ENCODE measurements around the gene ZNF335.

ZNF335 gene

DNA sequence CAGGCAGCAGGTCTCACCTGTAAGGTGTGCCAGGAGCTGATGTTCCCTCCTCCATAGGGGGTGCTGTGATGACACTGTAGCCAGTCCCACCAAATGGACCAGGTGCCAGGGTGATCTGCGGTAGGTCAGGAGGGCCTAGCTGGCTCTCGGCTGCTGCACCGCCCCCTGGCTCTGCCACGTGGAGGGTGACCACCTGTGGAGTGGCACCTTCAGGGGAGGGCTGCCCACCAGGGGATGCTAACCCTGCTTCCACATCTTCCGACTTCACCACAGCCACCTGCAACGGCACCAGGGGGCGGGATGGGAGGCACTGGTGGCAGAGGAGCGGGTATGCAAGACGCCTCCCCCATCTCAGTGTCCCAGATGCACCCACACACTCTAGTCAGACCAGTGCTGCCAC lies 18.3 kb downstream of the ZNF335 start:
- in situ Hi-C loops (cut with MboI; ENCODE audit: low sequenced_read_pairs): no loop called here

GRCh38 chr20:45952861-45953260 lies 19.1 kb downstream of the ZNF335 start:
- in situ Hi-C loops (cut with MboI; ENCODE audit: low sequenced_read_pairs): no loop called here

GRCh38 chr20:45951925-45952834 lies 19.8 kb downstream of the ZNF335 start:
- in situ Hi-C loops (cut with MboI; ENCODE audit: low sequenced_read_pairs): no loop called here

DNA sequence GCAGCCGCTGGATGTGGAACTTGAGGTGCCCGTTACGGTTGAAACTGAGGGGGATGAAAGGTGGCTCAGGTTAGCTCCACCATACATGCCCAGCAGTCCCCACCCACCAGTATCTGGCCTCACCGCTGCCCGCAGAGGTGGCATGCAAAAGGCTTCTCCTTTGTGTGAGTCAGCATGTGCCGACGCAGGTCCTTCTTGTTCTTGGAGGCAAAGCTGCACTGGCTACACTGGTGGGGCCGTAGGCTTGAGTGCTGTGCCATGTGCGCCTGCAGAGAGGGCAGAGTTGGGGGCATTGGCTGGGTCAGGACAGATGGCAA lies 21.7 kb downstream of the ZNF335 start:
- in situ Hi-C loops (cut with MboI; ENCODE audit: low sequenced_read_pairs): no loop called here

DNA sequence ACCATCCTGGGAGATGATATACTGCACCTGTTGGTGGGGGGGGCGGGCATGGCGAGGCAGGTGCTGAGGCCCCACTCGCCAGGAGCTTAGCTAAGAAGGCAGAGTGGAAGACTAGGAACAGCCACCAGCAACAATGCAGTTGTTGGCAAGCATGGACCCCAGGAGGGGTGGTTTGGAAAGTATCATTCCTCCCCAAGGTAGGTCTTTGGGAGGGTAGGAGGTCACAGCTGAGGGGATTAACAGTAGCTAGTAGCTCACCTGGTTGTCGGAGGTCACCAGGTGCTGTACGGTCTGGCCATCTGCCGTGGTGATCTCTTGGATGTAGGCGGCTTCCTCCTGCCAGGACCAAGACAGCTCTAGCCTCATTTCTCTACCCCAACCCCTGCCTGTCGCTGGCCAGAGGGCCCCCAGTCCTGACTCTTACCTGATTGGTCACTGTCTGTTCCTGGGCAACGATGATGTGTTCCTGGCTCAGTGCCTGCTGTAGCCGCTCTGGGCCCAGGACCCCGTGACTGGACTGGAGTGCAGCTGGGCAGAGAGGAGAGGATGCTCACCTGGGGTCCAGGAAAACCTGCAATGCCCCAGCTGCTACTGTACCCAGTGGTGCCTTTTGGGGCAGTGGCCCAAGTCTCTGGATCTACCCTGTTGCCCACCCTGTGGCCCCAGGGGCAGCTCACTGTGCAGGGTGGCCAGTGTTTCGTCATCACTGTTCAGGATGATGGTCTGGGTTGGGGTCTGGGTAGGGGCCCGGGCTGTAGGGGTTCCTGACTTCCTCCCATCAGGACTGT lies 22.3 kb downstream of the ZNF335 start:
- in situ Hi-C loops (cut with MboI; ENCODE audit: low sequenced_read_pairs): no loop called here

DNA sequence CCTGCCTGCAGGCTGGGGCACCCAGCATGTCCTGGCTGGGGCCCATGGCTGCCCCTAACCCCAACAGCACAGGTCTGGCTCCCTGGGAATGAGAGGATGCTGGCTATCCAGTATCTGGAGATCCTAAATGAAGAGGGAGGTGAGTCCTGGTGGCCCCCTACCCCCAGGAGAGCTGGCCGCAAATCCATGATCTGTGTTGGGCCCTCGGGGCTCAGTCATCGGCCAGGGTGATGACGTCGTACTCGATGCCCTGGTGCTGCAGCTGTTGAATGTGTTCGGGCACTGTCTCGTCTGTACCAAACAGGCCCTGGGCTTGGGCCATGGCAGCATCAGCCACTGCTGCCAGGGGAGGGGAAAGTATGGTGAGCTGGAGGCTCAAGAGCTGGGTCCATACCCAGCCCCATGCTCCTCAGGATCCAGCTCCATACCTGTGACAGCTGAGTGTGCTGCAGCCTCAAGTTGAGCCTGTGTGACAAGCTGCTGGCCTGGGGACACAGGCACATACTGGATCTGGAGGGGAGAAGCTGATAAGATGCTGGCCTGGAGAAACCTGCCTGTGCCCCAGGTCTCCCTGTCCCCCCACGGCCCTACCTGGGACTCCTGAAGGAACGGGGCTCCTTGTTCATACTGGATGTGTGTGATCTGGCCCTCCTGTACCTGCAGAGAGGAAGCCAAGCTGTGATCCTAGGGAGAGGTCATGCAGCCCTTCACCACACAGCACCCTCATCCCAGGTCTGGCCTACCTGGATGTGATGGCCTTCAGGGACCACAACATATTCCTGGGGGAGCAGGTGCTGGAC lies 23.1 kb downstream of the ZNF335 start:
- in situ Hi-C loops (cut with MboI; ENCODE audit: low sequenced_read_pairs): no loop called here

DNA sequence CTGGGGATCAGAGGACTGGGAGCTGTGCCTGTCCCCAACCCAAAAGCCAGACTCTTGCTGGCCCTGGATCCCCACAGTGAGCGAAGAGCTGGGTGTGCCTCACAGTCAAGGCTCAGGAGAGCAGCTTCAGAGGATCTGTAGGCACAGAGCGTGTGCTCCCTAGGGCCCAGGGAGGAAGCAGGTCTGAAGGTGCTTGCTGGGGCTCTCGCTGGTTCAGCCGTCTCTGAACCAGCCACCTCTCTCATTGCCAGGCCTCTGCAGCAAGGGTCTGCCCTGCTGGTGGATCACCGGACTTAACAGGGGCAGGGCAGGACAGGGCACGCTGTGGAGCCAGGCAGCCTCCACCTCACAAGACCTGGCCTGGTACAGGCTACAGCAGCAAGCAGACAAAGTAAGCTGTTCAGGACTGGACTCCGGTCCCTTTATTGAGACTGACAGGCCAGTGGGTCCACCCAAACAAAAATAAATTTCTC lies 23.7 kb downstream of the ZNF335 start:
- in situ Hi-C loops (cut with MboI; ENCODE audit: low sequenced_read_pairs): no loop called here

DNA sequence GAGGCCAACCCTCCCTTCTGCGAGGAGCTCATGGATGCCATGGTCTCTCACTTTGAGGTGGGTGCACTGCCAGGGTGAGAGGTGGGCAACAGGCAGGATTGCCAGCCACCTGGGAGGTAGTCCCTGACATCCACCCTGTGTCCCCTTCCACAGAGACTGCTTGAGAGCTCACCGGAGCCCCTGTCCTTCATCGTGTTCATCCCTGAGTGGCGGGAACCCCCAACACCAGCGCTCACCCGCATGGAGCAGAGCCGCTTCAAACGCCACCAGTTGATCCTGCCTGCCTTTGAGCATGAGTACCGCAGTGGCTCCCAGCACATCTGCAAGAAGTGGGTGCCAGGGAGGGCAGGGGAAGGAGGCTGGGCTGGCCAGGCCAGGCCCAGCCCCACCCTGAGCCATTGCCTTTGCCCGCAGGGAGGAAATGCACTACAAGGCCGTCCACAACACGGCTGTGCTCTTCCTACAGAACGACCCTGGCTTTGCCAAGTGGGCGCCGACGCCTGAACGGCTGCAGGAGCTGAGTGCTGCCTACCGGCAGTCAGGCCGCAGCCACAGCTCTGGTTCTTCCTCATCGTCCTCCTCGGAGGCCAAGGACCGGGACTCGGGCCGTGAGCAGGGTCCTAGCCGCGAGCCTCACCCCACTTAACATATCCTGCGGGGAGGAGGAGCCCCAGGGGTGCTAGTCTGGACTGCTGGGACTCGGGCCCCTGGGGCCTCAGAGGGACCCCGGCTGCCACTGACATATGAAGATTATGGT lies 24.7 kb downstream of the ZNF335 start:
- in situ Hi-C loops (cut with MboI; ENCODE audit: low sequenced_read_pairs): no loop called here

DNA sequence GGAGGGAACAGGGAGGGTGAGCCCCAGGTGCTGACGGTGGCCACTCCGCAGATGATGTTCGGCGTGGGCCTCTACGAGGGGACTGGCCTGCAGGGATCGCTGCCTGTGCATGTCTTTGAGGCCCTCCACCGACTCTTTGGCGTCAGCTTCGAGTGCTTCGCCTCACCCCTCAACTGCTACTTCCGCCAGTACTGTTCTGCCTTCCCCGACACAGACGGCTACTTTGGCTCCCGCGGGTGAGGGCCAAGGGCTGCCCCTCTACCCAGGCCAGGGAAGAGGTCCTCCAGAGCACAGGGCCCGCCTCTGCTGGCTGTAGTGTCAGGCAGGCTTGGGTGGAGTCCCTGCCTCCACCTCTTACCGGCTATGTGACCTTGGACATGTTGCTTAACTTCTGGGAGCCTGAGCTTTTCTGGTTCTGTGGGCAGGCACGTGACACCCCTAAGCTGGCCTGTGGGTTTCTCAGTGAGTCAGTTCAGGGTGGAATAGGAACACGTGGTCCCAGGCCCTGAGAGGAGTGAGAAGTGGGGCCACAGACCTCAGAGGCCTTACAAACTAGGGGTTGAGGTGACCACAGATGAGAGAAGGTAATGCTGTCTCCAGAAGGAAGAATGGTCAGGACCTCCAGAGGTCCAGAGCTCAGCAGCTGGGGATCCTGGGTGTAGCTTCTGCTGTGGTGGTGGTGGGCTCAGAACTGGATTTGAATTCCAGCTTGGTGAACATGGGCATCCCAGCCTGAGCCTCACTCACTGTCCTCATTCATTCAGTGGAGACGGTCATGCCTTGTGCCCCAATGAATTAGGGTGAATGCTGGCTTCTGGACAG lies 25.6 kb downstream of the ZNF335 start:
- in situ Hi-C loops (cut with MboI; ENCODE audit: low sequenced_read_pairs): no loop called here

DNA sequence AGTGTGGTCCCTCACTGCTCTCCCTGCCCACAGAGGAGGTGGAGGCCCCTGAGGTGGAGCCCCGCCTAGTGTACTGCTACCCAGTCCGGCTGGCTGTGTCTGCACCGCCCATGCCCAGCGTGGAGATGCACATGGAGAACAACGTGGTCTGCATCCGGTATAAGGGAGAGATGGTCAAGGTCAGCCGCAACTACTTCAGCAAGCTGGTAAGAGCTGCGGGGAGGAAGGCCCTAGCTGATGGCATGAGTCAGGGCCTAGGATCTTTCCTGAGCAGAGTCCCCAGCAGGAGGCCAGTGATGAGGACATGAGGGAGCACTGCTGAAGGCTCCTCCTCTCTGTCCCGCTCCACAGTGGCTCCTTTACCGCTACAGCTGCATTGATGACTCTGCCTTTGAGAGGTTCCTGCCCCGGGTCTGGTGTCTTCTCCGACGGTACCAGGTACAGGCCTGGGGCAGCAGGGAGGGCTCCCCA lies 26.3 kb downstream of the ZNF335 start:
- in situ Hi-C loops (cut with MboI; ENCODE audit: low sequenced_read_pairs): no loop called here

GRCh38 chr20:45944965-45945677 lies 26.9 kb downstream of the ZNF335 start:
- in situ Hi-C loops (cut with MboI; ENCODE audit: low sequenced_read_pairs): no loop called here

DNA sequence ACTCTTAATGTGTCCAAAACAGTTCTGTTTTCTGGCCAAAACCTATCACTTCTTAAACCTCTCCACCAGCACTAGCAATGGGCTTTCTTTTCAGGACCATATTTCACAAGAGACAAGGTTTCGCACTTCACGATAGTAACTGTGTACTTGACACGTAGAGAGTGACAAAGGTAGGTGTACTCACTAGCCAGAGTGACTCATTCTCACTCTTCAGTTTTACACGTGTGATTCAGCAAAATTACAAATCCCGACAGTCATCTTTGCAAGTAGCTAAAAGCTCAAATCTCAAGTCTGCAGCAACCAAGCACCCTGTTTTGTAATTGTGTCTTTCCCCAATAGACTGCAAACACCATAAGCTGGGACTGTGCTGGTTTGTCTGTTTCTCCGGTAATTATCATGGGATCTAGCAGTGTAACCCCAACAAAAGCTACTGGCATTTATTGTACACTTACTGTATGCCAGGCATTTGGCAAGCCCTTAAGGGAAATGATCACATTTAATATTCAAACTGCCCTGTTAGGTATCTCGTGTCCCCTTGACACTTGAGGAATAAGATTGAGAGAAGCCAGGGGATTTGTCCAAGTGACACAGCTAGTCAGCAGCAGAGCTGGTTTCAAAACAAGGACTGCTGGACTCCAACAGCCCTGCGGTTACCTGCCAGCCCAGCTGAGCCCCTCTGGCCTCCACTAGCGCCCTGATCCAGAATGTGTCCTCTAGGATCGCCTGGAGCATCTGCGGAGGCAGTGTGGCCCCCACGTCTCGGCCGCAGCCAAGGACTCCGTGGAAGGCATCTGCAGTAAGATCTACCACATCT lies 27.6 kb downstream of the ZNF335 start:
- in situ Hi-C loops (cut with MboI; ENCODE audit: low sequenced_read_pairs): no loop called here

GRCh38 chr20:45943613-45944012 lies 28.4 kb downstream of the ZNF335 start:
- in situ Hi-C loops (cut with MboI; ENCODE audit: low sequenced_read_pairs): no loop called here

- in situ Hi-C loops (cut with MboI; ENCODE audit: low sequenced_read_pairs): no loop called here
Measured at GRCh38 chr20:45940469-45940868, 31.5 kb downstream of the ZNF335 start.

DNA sequence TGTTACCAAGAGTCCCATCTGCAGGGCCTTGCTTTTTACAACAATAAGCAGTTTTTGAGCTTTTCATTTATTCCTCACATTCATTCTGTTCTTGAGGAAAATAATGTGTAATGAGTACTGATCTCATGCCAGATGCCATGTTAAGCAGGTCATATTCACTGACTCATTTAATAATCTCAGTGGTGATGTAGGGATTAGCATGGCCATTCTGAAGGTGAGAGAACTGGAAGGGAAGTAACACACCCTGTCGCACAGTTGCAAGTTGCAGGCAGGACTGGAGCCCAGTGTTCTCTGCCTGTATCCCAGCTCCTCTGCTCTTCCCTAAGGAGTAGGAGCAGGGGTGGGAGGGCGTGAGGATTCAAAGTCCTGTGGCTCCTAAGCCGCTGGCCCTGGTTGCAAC lies 31.9 kb downstream of the ZNF335 start:
- in situ Hi-C loops (cut with MboI; ENCODE audit: low sequenced_read_pairs): no loop called here

DNA sequence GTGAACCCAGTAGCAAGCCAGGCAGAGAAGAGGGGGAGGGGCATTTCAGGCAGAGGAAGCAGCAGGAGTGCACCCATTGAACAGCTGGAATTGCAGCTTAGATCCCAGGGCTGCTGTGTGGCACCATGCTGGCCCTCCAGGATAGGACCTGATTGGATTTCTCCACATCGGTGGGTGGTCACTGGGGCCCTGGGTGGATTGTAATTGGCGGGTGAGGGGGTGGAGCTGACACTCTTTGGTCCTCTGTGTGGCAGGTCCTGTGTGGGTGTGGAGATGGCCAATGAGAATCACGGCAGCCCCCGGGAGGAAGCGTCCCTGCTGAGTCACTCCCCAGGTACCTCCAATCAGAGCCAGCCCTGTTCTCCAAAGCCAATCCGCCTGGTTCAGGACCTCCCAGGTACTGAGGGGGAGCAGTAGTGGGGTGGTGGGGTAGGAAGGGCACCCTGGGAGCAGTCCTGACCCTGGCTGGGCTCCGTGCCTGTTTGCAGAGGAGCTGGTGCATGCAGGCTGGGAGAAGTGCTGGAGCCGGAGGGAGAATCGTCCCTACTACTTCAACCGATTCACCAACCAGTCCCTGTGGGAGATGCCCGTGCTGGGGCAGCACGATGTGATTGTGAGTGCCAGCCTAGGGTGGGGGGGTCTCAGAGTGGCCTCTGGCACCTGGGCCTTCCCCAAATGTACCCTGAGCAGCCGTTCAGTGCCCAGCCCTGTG lies 33.1 kb downstream of the ZNF335 start:
- in situ Hi-C loops (cut with MboI; ENCODE audit: low sequenced_read_pairs): no loop called here

- in situ Hi-C loops (cut with MboI; ENCODE audit: low sequenced_read_pairs): no loop called here
Measured at GRCh38 chr20:45937765-45938164, 34.2 kb downstream of the ZNF335 start.

All from hTERT RPE-1 (cell line).